ENCODE data around the gene ERGIC1. TPM values are rescaled to one million over a fixed set of nuclear protein-coding genes. Genes with fewer than 3 reads are reported as not detected.
A peak's percentile ranks its signal among the peaks of the same experiment; 100 is the strongest.

ERGIC1 gene
- total RNA-seq, 1 donor from 2014 or later = 46.4 TPM

DNA sequence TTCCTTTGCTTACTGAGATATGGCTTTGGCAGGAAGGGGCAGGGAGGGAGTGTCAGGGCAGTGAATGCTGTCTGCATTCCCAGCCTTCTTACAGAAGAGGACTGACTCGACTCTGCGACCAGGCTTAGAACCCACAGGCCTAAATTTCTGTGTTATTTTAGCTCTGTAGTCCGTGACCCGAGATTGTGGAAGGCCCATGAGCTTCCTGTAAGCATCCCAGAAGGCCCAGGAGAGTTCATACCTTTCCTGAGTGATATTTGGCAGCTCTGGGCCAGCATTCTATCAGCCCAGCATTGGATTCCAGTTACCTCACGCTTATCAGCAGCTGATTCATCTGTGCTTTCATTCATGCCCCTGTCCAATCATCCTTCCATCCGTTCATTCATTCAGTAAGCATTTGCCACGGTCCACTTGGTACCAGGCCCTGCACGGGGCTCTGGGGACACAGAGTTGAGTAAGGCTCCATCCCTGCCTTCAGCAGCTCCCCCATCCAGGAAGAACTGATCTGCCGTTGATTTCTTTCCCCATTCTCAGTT is 97.0 kb downstream of the ERGIC1 start:
- Histone ChIP-seq H3K27ac (ENCODE audit: low read depth, low read length) (peak overlapping the region; percentile 12), H3K36me3 (ENCODE audit: control insufficient read depth in 3 of 3, insufficient read depth in 3 of 3, low read length in 3 of 3) (peaks cover 27 to 34% (median 30%) of the 10 kb centered on the region in 3 donors), H3K27me3 (ENCODE audit: control insufficient read depth in 3 of 3, insufficient read depth in 3 of 3, low read length in 3 of 3) (no peaks in the 10 kb centered on the region), H3K4me1 (ENCODE audit: control insufficient read depth in 3 of 3, insufficient read depth in 3 of 3, low read length in 3 of 3) (peaks cover 8 to 14% (median 12%) of the 10 kb centered on the region in 3 donors), H3K4me3 (ENCODE audit: low read length in 3 of 3) (no peak overlapping the region), H3K9me3 (ENCODE audit: control insufficient read depth in 3 of 3, low read length in 3 of 3) (no peaks in the 10 kb centered on the region), H3K9ac (ENCODE audit: low read depth in 1 of 3, low read length in 3 of 3) (no peak overlapping the region)

DNA sequence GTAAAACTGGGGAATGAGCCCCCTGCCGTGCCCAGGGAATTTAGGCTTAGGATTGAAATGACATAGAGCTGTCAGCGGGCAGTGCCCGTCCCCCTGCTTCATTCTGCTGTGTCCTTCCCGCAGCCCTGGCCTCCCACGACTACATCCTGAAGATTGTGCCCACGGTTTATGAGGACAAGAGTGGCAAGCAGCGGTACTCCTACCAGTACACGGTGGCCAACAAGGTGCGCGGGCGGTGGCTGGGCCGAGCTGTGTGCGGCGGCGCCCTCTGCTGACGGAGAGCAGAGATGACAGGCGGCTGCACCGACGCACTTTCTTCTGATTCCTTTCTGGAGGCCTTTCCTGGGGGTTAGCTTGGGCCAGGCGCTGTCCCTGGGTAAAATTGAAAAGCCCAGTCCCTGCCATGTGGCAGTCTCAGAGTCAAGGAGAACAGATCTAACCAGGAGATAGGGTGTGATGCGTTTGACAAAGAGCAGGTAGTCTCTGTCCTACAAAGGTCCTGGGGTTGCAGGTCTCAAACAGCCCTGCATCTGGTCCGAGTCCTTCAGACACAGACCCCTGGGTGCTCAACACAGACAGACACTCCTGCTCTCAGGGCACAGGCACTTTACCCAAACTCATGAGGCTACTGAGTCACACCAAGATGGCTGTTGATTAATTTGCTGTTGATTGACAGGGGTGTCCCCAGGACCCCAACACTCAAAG is 98.4 kb downstream of the ERGIC1 start:
- Histone ChIP-seq H3K36me3 (ENCODE audit: control insufficient read depth in 3 of 3, insufficient read depth in 3 of 3, low read length in 3 of 3) (peaks cover 28 to 30% (median 29%) of the 10 kb centered on the region in 3 donors), H3K9me3 (ENCODE audit: control insufficient read depth in 3 of 3, low read length in 3 of 3) (no peaks in the 10 kb centered on the region), H3K27me3 (ENCODE audit: control insufficient read depth in 3 of 3, insufficient read depth in 3 of 3, low read length in 3 of 3) (no peaks in the 10 kb centered on the region), H3K4me3 (ENCODE audit: low read length in 3 of 3) (peak overlapping the region in 1 of 3 donors; percentile 25), H3K9ac (ENCODE audit: low read depth in 1 of 3, low read length in 3 of 3) (peak overlapping the region; percentile 17 to 57 (median 34)), H3K4me1 (ENCODE audit: control insufficient read depth in 3 of 3, insufficient read depth in 3 of 3, low read length in 3 of 3) (peaks cover 8 to 14% (median 12%) of the 10 kb centered on the region in 3 donors), H3K27ac (ENCODE audit: low read depth, low read length) (no peak overlapping the region)

DNA sequence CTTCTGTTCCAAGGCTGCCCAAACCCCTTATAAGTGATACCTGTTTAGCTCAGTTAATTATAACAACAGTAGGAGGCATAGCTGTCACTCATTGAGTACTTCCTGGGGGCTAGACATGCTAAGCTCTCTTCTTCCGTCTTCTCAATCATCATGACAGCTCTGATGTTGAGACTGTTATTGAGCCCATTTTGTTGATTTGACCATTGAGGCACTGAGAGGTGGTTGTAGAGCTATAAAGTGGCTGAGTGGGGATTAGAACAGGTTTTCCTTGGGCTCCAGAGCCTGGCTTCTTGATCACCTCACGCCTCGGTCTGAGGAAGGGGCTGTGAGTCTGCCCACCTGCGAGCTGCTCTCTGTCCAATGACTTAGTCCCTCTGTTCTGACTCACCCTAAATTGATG is 99.2 kb downstream of the ERGIC1 start:
- peaks cover 27 to 32% (median 29%) of the 10 kb centered on the region in 3 donors for H3K36me3 ChIP-seq (ENCODE audit: control insufficient read depth in 3 of 3, insufficient read depth in 3 of 3, low read length in 3 of 3)
- H3K27me3 ChIP-seq (ENCODE audit: control insufficient read depth in 3 of 3, insufficient read depth in 3 of 3, low read length in 3 of 3) = no peaks in the 10 kb centered on the region
- no peaks in the 10 kb centered on the region for H3K9me3 ChIP-seq (ENCODE audit: control insufficient read depth in 3 of 3, low read length in 3 of 3)
- peaks cover 8 to 14% (median 12%) of the 10 kb centered on the region in 3 donors for H3K4me1 ChIP-seq (ENCODE audit: control insufficient read depth in 3 of 3, insufficient read depth in 3 of 3, low read length in 3 of 3)
- no peak overlapping the region for H3K27ac ChIP-seq (ENCODE audit: low read depth, low read length)
- H3K9ac ChIP-seq (ENCODE audit: low read depth in 1 of 3, low read length in 3 of 3) = no peak overlapping the region
- no peak overlapping the region for H3K4me3 ChIP-seq (ENCODE audit: low read length in 3 of 3)

DNA sequence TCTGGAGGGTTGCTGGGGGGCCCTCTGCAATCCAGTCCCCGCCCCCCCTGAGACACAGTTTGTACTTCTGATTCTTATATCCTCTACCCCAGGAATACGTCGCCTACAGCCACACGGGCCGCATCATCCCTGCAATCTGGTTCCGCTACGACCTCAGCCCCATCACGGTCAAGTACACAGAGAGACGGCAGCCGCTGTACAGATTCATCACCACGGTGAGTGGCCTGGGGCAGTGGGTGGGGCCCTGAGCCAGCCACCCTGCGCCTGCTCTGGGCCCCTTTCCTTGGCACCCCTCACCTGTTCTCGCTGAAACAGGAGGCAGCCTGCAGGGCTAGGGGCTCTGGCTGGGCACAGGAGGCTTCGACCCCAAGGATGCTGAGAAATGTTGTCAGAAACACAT is 101.0 kb downstream of the ERGIC1 start:
- H3K9ac ChIP-seq (ENCODE audit: low read depth in 1 of 3, low read length in 3 of 3) = no peak overlapping the region
- H3K36me3 ChIP-seq (ENCODE audit: control insufficient read depth in 3 of 3, insufficient read depth in 3 of 3, low read length in 3 of 3) = peaks cover 27 to 43% (median 34%) of the 10 kb centered on the region in 3 donors
- H3K27ac ChIP-seq (ENCODE audit: low read depth, low read length) = no peak overlapping the region
- peaks cover 8 to 14% (median 12%) of the 10 kb centered on the region in 3 donors for H3K4me1 ChIP-seq (ENCODE audit: control insufficient read depth in 3 of 3, insufficient read depth in 3 of 3, low read length in 3 of 3)
- H3K27me3 ChIP-seq (ENCODE audit: control insufficient read depth in 3 of 3, insufficient read depth in 3 of 3, low read length in 3 of 3) = no peaks in the 10 kb centered on the region
- no peaks in the 10 kb centered on the region for H3K9me3 ChIP-seq (ENCODE audit: control insufficient read depth in 3 of 3, low read length in 3 of 3)
- no peak overlapping the region for H3K4me3 ChIP-seq (ENCODE audit: low read length in 3 of 3)

DNA sequence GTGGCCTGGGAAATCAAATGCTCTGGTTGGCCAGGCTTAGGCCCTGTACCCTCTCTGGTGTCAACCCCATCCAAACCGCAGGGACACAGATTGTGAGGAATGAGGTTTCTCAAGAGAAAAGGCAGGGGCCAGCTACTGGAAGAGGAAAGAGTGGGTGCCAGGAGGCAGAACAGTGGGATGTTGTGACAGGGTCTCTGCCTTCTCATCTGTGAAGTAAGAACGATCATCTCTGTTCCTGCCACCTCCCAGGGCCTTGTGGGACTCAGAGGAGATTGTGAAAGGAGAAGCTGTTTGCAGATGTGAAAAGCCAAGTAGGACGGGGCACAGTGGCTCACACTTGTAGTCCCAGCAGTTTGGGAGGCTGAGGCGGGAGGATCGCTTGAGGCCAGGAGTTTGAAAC is 102.3 kb downstream of the ERGIC1 start:
- H3K4me1 ChIP-seq (ENCODE audit: control insufficient read depth in 3 of 3, insufficient read depth in 3 of 3, low read length in 3 of 3) = peaks cover 8 to 9% (median 8%) of the 10 kb centered on the region in 3 donors
- no peaks in the 10 kb centered on the region for H3K27me3 ChIP-seq (ENCODE audit: control insufficient read depth in 3 of 3, insufficient read depth in 3 of 3, low read length in 3 of 3)
- no peak overlapping the region for H3K27ac ChIP-seq (ENCODE audit: low read depth, low read length)
- H3K9me3 ChIP-seq (ENCODE audit: control insufficient read depth in 3 of 3, low read length in 3 of 3) = no peaks in the 10 kb centered on the region
- no peak overlapping the region for H3K9ac ChIP-seq (ENCODE audit: low read depth in 1 of 3, low read length in 3 of 3)
- no peak overlapping the region for H3K4me3 ChIP-seq (ENCODE audit: low read length in 3 of 3)
- H3K36me3 ChIP-seq (ENCODE audit: control insufficient read depth in 3 of 3, insufficient read depth in 3 of 3, low read length in 3 of 3) = peaks cover 31 to 48% (median 38%) of the 10 kb centered on the region in 3 donors

DNA sequence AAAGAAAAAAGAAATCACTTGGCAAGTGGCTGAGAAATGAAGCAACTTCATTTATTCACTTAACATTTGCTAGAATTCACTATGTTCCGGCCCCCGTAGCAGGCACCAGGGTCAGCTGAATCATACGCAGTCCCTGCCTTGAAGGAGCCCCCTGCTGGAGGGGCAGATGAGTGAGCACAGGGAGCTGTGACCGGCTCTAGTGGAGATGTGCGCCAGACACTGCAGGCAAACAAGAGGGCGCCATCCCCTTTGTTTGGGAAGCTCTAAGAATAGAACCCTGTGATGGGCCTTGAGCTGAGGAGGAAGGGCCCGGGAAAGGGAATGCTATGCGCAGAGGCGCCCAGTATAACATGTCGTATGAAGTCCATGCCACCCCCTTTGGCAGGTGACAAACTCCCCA is 105.0 kb downstream of the ERGIC1 start:
- no peak overlapping the region for H3K4me3 ChIP-seq (ENCODE audit: low read length in 3 of 3)
- H3K9ac ChIP-seq (ENCODE audit: low read depth in 1 of 3, low read length in 3 of 3) = no peak overlapping the region
- no peaks in the 10 kb centered on the region for H3K27me3 ChIP-seq (ENCODE audit: control insufficient read depth in 3 of 3, insufficient read depth in 3 of 3, low read length in 3 of 3)
- H3K36me3 ChIP-seq (ENCODE audit: control insufficient read depth in 3 of 3, insufficient read depth in 3 of 3, low read length in 3 of 3) = peaks cover 33 to 50% (median 38%) of the 10 kb centered on the region in 3 donors
- H3K4me1 ChIP-seq (ENCODE audit: control insufficient read depth in 3 of 3, insufficient read depth in 3 of 3, low read length in 3 of 3) = no peaks in the 10 kb centered on the region
- no peaks in the 10 kb centered on the region for H3K9me3 ChIP-seq (ENCODE audit: control insufficient read depth in 3 of 3, low read length in 3 of 3)
- no peak overlapping the region for H3K27ac ChIP-seq (ENCODE audit: low read depth, low read length)

DNA sequence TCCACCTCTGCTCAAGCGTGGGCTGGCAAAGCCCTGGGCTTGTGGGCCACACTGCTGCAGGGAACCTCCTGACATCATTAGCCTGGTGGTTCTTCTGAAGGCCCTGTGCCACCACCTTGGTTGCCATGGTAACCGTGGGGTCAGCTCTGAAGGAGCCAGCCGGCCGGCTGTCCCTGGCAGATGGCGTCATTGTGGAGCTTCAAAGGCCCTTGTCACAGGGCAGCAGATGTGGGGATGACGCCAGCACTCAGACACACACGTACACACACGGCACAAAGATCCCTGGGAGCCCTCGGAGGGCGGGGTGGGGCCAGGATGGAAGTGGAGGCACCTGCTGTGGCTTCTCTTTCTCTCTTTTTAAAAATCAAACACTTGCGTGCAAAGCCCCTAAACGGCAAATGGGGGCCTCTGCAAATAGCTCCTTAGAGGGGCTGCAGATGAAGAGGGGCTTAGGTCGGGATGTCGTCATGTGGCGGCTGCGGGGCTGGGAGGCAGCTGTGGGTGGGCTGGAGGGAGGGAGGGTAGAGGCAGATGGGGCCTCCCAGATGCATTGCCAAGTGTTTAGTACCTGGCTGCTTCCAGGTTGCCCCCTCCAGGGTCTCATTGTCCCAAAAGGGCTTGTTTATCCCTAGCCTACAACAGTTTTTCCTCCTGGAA is 105.7 kb downstream of the ERGIC1 start:
- peaks cover 32 to 47% (median 34%) of the 10 kb centered on the region in 3 donors for H3K36me3 ChIP-seq (ENCODE audit: control insufficient read depth in 3 of 3, insufficient read depth in 3 of 3, low read length in 3 of 3)
- H3K4me3 ChIP-seq (ENCODE audit: low read length in 3 of 3) = no peak overlapping the region
- no peaks in the 10 kb centered on the region for H3K4me1 ChIP-seq (ENCODE audit: control insufficient read depth in 3 of 3, insufficient read depth in 3 of 3, low read length in 3 of 3)
- H3K9me3 ChIP-seq (ENCODE audit: control insufficient read depth in 3 of 3, low read length in 3 of 3) = no peaks in the 10 kb centered on the region
- no peak overlapping the region for H3K9ac ChIP-seq (ENCODE audit: low read depth in 1 of 3, low read length in 3 of 3)
- H3K27ac ChIP-seq (ENCODE audit: low read depth, low read length) = no peak overlapping the region
- no peaks in the 10 kb centered on the region for H3K27me3 ChIP-seq (ENCODE audit: control insufficient read depth in 3 of 3, insufficient read depth in 3 of 3, low read length in 3 of 3)

DNA sequence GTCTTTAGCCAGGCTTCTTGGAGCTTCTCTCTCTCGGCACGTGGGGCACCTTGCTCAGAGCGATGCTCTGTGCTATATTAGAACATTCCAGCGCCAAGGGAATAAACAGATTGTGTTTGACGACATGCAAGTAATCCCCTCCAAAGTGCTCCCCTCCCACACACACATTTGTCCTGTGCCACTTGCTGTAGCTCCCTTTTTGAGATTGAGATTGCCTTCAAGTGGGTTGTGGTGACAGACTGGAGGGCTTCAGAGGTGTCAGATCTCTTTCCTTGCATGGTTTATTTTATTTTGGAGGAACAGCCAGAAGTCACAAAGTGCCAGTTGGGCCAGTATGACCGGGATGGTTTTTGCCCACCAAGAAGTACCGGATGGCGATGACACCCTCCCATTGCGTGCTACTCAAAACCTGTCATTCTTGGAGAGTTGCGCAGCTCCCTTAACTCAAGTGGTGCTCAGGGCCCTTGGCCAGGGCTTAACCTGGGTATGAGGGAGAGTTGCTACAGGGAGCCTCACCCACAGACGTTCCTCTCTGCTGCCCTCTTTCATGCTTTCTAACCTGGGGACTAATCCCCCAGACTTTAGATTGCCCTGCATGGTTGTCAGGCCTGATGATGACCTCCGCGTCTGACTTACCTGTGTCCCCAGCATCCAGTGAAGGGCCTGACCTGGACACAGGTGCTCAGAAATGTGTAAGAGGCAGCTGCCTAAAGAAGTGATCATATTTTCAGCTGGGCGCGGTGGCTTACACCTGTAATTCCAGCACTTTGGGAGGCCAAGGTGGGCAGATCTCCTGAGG is 106.4 kb downstream of the ERGIC1 start:
- Histone ChIP-seq H3K27me3 (ENCODE audit: control insufficient read depth in 3 of 3, insufficient read depth in 3 of 3, low read length in 3 of 3) (no peaks in the 10 kb centered on the region), H3K27ac (ENCODE audit: low read depth, low read length) (no peak overlapping the region), H3K9ac (ENCODE audit: low read depth in 1 of 3, low read length in 3 of 3) (no peak overlapping the region), H3K4me1 (ENCODE audit: control insufficient read depth in 3 of 3, insufficient read depth in 3 of 3, low read length in 3 of 3) (no peaks in the 10 kb centered on the region), H3K9me3 (ENCODE audit: control insufficient read depth in 3 of 3, low read length in 3 of 3) (no peaks in the 10 kb centered on the region), H3K4me3 (ENCODE audit: low read length in 3 of 3) (no peak overlapping the region), H3K36me3 (ENCODE audit: control insufficient read depth in 3 of 3, insufficient read depth in 3 of 3, low read length in 3 of 3) (peaks cover 27 to 40% (median 35%) of the 10 kb centered on the region in 3 donors)

DNA sequence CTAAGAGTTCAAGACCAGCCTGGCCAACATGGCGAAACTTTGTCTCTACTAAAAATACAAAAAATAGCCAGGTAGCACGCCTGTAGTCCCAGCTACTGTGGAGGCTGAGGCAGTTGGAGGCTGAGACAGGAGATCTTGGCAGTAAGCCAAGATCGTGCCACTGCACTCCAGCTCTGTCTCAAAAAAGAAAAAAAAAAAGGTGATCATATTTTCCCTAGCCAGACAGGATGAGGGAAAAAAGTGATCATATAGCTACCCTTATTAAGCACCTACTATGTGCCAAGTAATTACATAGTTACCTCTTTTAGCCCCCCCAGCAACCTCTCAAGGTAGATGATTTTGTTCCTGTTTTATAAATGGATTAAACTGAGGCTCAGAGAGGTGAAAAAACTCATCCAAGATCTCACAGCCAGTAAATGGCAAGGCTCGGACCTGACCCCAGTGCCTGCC is 107.0 kb downstream of the ERGIC1 start:
- H3K27ac ChIP-seq (ENCODE audit: low read depth, low read length) = no peak overlapping the region

More for the DNA sequence above, 107.0 kb downstream of the ERGIC1 start:
- H3K36me3 ChIP-seq (ENCODE audit: control insufficient read depth in 3 of 3, insufficient read depth in 3 of 3, low read length in 3 of 3) = peaks cover 25 to 36% (median 35%) of the 10 kb centered on the region in 3 donors
- H3K4me1 ChIP-seq (ENCODE audit: control insufficient read depth in 3 of 3, insufficient read depth in 3 of 3, low read length in 3 of 3) = no peaks in the 10 kb centered on the region
- no peak overlapping the region for H3K4me3 ChIP-seq (ENCODE audit: low read length in 3 of 3)
- no peaks in the 10 kb centered on the region for H3K9me3 ChIP-seq (ENCODE audit: control insufficient read depth in 3 of 3, low read length in 3 of 3)
- H3K9ac ChIP-seq (ENCODE audit: low read depth in 1 of 3, low read length in 3 of 3) = no peak overlapping the region
- no peaks in the 10 kb centered on the region for H3K27me3 ChIP-seq (ENCODE audit: control insufficient read depth in 3 of 3, insufficient read depth in 3 of 3, low read length in 3 of 3)

Data from skeletal muscle tissue (tissue), 4 donors.